ENCODE data around the gene DBX1. TPM values are rescaled to one million over a fixed set of nuclear protein-coding genes. Genes with fewer than 3 reads are reported as not detected.

DBX1 gene
- total RNA-seq = not detected in 2 replicates

GRCh38 chr11:20160425-20161229 is at the start of gene DBX1:
DBX1 (minus strand) TSS chr11:20160475; CDS start chr11:20160324, 151 bp downstream.

Other genes with a start within 250 kb of the DBX1 start
- gene HTATIP2, start 203.2 kb upstream of the DBX1 start, total RNA-seq = 33.7 and 45.9 TPM in 2 replicates
- 10.9 and 12.6 TPM in 2 replicates for gene PRMT3, start 227.2 kb upstream of the DBX1 start, total RNA-seq